ENCODE results near the gene APLP2.
A peak's percentile ranks its signal among the peaks of the same experiment; 100 is the strongest.

APLP2 gene

DNA sequence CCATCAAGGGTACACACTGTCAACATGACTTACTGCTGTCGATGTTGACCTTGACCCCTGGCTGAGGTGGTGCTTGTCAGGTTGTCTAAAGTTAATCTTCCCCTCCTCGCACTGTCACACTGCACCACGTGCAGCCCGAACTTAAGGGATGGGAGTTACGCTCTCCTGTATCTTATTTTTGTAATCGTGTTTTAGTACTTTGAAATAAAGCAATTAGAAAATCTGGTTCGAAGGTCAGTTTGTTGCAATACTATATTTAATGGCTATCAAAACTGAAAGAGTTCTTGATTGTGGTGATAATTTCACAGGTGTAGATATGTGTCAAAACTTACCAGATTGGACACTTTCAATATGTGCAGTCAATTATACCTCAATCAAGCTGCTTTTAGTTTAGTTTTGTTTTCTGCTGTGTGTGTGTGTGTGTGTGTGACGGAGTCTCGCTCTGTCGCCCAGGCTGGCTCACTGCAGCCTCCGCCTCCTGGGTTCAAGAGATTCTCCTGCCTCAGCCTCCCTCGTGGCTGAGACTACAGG, 79.2 kb downstream of the APLP2 start:
- peaks cover 6% of the 10 kb centered on the region for H3K4me1 ChIP-seq (ENCODE audit: control insufficient read depth, insufficient read depth, low read depth, low read length)
- no peak overlapping the region for H2BK15ac ChIP-seq (ENCODE audit: low read depth, poor library complexity, severe bottlenecking)
- peaks cover 33 to 50% of the 10 kb centered on the region in 2 experiments for H3K36me3 ChIP-seq (ENCODE audit: control insufficient read depth in 1 of 2, insufficient read depth in 2 of 2, low read depth in 1 of 2, low read length in 2 of 2)
- WGBS: 94% methylated on average over 11 of the region's 12 CpGs
- no peak overlapping the region for H2BK5ac ChIP-seq (ENCODE audit: low read depth, low read length, poor library complexity, severe bottlenecking)
- no peak overlapping the region for H2BK12ac ChIP-seq (ENCODE audit: low read length in 2 of 2)
- no peaks in the 10 kb centered on the region for H3K9me3 ChIP-seq (ENCODE audit: control insufficient read depth, low read length)
- no peaks in the 10 kb centered on the region for H3K27me3 ChIP-seq (ENCODE audit: control insufficient read depth in 1 of 2, insufficient read depth in 1 of 2, low read length in 2 of 2)
- H2AK5ac ChIP-seq (ENCODE audit: low read length, severe bottlenecking): no peak overlapping the region
- no peak for DNase-seq
- no peak overlapping the region for H3K4ac ChIP-seq (ENCODE audit: low read depth in 1 of 2, low read length in 2 of 2)
- H3K4me2 ChIP-seq (ENCODE audit: low read length, poor library complexity, severe bottlenecking): no peak overlapping the region
- no peak overlapping the region for H2AFZ ChIP-seq (ENCODE audit: low read depth, low read length)
- no peak overlapping the region for H2BK120ac ChIP-seq (ENCODE audit: low read depth, low read length)
- H3K14ac ChIP-seq (ENCODE audit: low read length in 2 of 2): no peak overlapping the region
- no peak overlapping the region for H3K23ac ChIP-seq (ENCODE audit: low read length in 2 of 2)
- H3K27ac ChIP-seq (ENCODE audit: low read length, poor library complexity, severe bottlenecking): no peak overlapping the region
- H3K79me1 ChIP-seq (replicated peaks; ENCODE audit: low read length, poor library complexity, severe bottlenecking): no peaks in the 10 kb centered on the region
- H4K8ac ChIP-seq (ENCODE audit: low read length): no peak overlapping the region
- H4K91ac ChIP-seq (ENCODE audit: low read length): no peak overlapping the region
- H3K4me3 ChIP-seq (ENCODE audit: insufficient read depth in 1 of 2, low read depth in 1 of 2, low read length in 2 of 2): no peak overlapping the region
- no peak overlapping the region for H3K18ac ChIP-seq (ENCODE audit: low read depth in 1 of 2, low read length in 2 of 2)
- H3K9ac ChIP-seq (ENCODE audit: low read length): no peak overlapping the region

DNA sequence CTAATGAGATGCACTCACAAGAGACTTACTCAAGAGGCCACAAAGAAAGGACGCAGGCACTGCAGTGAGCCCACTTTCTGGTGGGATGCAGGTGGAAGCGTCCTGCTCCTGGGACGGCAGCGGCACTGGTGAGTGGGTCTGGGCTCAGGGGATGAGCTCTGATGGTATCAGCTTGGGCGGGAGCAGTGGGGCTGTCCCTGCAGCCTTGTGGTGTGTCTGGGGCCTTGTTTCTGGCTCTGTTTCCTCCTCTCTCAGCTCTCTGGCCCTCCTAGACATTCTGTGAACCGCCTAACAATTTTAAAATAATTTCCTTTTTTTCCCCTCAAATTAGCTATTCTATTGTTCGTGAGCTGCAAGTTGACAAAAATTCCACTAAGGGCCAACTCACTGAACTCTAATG, 81.1 kb downstream of the APLP2 start:
- Histone ChIP-seq H3K4me1 (ENCODE audit: control insufficient read depth, insufficient read depth, low read depth, low read length) (peaks cover 6% of the 10 kb centered on the region), H3K23ac (ENCODE audit: low read length in 2 of 2) (no peak overlapping the region), H4K8ac (ENCODE audit: low read length) (peak overlapping the region; percentile 25), H3K4ac (ENCODE audit: low read depth in 1 of 2, low read length in 2 of 2) (no peak overlapping the region), H3K4me3 (ENCODE audit: insufficient read depth in 1 of 2, low read depth in 1 of 2, low read length in 2 of 2) (no peak overlapping the region), H2AFZ (ENCODE audit: low read depth, low read length) (no peak overlapping the region), H2BK12ac (ENCODE audit: low read length in 2 of 2) (no peak overlapping the region), H3K9me3 (ENCODE audit: control insufficient read depth, low read length) (no peaks in the 10 kb centered on the region), H3K4me2 (ENCODE audit: low read length, poor library complexity, severe bottlenecking) (no peak overlapping the region), H2AK5ac (ENCODE audit: low read length, severe bottlenecking) (no peak overlapping the region), H3K36me3 (ENCODE audit: control insufficient read depth in 1 of 2, insufficient read depth in 2 of 2, low read depth in 1 of 2, low read length in 2 of 2) (peaks cover 22 to 32% of the 10 kb centered on the region in 2 experiments), H2BK15ac (ENCODE audit: low read depth, poor library complexity, severe bottlenecking) (no peak overlapping the region), H3K27me3 (ENCODE audit: control insufficient read depth in 1 of 2, insufficient read depth in 1 of 2, low read length in 2 of 2) (no peaks in the 10 kb centered on the region), H3K27ac (ENCODE audit: low read length, poor library complexity, severe bottlenecking) (no peak overlapping the region), H3K79me1 (replicated peaks; ENCODE audit: low read length, poor library complexity, severe bottlenecking) (no peaks in the 10 kb centered on the region), H2BK5ac (ENCODE audit: low read depth, low read length, poor library complexity, severe bottlenecking) (no peak overlapping the region), H3K9ac (ENCODE audit: low read length) (no peak overlapping the region), H2BK120ac (ENCODE audit: low read depth, low read length) (no peak overlapping the region), H4K91ac (ENCODE audit: low read length) (no peak overlapping the region), H3K18ac (ENCODE audit: low read depth in 1 of 2, low read length in 2 of 2) (no peak overlapping the region), H3K14ac (ENCODE audit: low read length in 2 of 2) (no peak overlapping the region)
- 93% methylated on average over 6 of the region's 7 CpGs for WGBS
- no peak for DNase-seq

DNA sequence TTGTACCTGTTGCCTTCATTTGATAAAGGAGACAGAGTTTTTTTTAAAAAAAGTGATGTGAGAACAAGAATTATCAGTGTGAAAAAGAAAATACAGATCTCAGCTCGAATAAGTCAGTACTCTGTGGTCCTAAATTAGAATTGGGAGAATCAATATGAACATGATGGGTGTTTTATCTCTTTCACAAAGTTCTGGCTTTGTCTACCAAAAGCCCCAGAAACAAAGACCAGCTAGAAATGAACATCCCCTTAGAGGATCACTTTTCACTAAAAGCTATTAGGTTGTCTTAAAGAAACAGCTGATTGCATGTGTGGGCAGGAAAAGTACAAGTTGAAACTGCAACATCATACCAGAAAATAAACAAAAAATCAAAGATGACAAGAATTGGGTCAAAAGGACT, 81.5 kb downstream of the APLP2 start:
- Histone ChIP-seq H3K9ac (ENCODE audit: low read length) (no peak overlapping the region), H3K4ac (ENCODE audit: low read depth in 1 of 2, low read length in 2 of 2) (no peak overlapping the region), H2BK15ac (ENCODE audit: low read depth, poor library complexity, severe bottlenecking) (no peak overlapping the region), H3K79me1 (replicated peaks; ENCODE audit: low read length, poor library complexity, severe bottlenecking) (no peaks in the 10 kb centered on the region), H3K9me3 (ENCODE audit: control insufficient read depth, low read length) (no peaks in the 10 kb centered on the region), H3K27me3 (ENCODE audit: control insufficient read depth in 1 of 2, insufficient read depth in 1 of 2, low read length in 2 of 2) (no peaks in the 10 kb centered on the region), H3K4me1 (ENCODE audit: control insufficient read depth, insufficient read depth, low read depth, low read length) (peaks cover 3% of the 10 kb centered on the region), H3K23ac (ENCODE audit: low read length in 2 of 2) (no peak overlapping the region), H3K4me2 (ENCODE audit: low read length, poor library complexity, severe bottlenecking) (no peak overlapping the region), H2BK5ac (ENCODE audit: low read depth, low read length, poor library complexity, severe bottlenecking) (no peak overlapping the region), H3K36me3 (ENCODE audit: control insufficient read depth in 1 of 2, insufficient read depth in 2 of 2, low read depth in 1 of 2, low read length in 2 of 2) (peaks cover 18 to 28% of the 10 kb centered on the region in 2 experiments), H3K4me3 (ENCODE audit: insufficient read depth in 1 of 2, low read depth in 1 of 2, low read length in 2 of 2) (no peak overlapping the region), H2BK120ac (ENCODE audit: low read depth, low read length) (no peak overlapping the region), H3K27ac (ENCODE audit: low read length, poor library complexity, severe bottlenecking) (no peak overlapping the region), H2BK12ac (ENCODE audit: low read length in 2 of 2) (no peak overlapping the region), H3K14ac (ENCODE audit: low read length in 2 of 2) (no peak overlapping the region), H2AK5ac (ENCODE audit: low read length, severe bottlenecking) (no peak overlapping the region), H3K18ac (ENCODE audit: low read depth in 1 of 2, low read length in 2 of 2) (no peak overlapping the region), H2AFZ (ENCODE audit: low read depth, low read length) (no peak overlapping the region), H4K91ac (ENCODE audit: low read length) (no peak overlapping the region), H4K8ac (ENCODE audit: low read length) (no peak overlapping the region)
- 100% methylated on average over 1 of the region's 1 CpG for WGBS
- no peak for DNase-seq

DNA sequence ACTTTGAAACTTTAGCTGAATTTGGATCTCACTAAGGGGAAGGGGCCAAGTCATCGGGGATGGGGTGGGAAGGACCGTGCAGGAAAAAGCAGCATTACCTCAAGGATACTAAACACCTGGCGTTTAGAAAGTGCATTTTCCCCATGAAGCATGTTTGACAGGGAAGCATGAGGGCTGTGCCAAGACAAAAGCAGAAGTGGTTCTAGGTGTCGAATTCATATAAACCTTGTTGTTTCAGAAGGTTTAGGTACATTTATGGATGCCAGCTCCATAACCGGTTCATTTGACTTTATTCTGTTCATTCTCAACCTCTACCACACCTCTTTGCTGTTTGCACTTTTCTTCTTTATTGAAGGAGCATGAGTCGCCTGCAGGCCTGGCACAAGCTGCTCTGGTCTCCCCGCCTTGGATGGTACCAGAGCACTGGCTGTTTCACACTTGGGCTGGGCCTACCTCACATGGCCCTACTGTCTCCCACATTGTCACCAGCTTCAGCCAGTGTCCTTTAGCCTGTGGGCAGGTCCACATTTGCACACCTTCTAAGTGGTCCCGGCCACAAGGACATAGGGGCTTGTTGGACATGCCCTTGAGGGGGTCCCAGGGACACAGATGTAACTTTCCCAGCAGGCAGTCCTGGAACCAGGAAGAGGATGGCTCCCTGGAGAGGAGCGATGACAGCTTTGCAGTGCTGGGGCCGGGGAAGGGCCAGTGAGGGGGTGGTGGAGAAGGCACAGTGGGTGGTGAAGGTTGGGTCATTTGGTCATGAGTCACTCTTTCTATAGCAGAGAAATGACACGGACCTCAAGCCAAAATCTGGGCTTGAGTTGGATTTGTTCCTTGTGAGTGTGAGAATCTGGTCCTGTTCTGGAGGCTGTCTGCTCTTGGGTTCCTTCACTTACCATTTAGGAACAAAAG, 86.7 kb downstream of the APLP2 start:
- Histone ChIP-seq H2BK15ac (ENCODE audit: low read depth, poor library complexity, severe bottlenecking) (no peak overlapping the region), H3K18ac (ENCODE audit: low read depth in 1 of 2, low read length in 2 of 2) (no peak overlapping the region), H3K79me1 (replicated peaks; ENCODE audit: low read length, poor library complexity, severe bottlenecking) (no peaks in the 10 kb centered on the region), H3K14ac (ENCODE audit: low read length in 2 of 2) (no peak overlapping the region), H3K36me3 (ENCODE audit: control insufficient read depth in 1 of 2, insufficient read depth in 2 of 2, low read depth in 1 of 2, low read length in 2 of 2) (no peaks in the 10 kb centered on the region), H3K4me1 (ENCODE audit: control insufficient read depth, insufficient read depth, low read depth, low read length) (peaks cover 19% of the 10 kb centered on the region), H3K4ac (ENCODE audit: low read depth in 1 of 2, low read length in 2 of 2) (no peak overlapping the region), H3K23ac (ENCODE audit: low read length in 2 of 2) (no peak overlapping the region), H3K9ac (ENCODE audit: low read length) (no peak overlapping the region), H2AFZ (ENCODE audit: low read depth, low read length) (no peak overlapping the region), H2BK120ac (ENCODE audit: low read depth, low read length) (no peak overlapping the region), H2BK5ac (ENCODE audit: low read depth, low read length, poor library complexity, severe bottlenecking) (no peak overlapping the region), H3K4me2 (ENCODE audit: low read length, poor library complexity, severe bottlenecking) (no peak overlapping the region), H4K8ac (ENCODE audit: low read length) (no peak overlapping the region), H2BK12ac (ENCODE audit: low read length in 2 of 2) (no peak overlapping the region), H3K4me3 (ENCODE audit: insufficient read depth in 1 of 2, low read depth in 1 of 2, low read length in 2 of 2) (no peak overlapping the region), H3K9me3 (ENCODE audit: control insufficient read depth, low read length) (no peaks in the 10 kb centered on the region), H3K27me3 (ENCODE audit: control insufficient read depth in 1 of 2, insufficient read depth in 1 of 2, low read length in 2 of 2) (peaks cover 26 to 31% of the 10 kb centered on the region in 2 experiments), H3K27ac (ENCODE audit: low read length, poor library complexity, severe bottlenecking) (no peak overlapping the region), H4K91ac (ENCODE audit: low read length) (no peak overlapping the region), H2AK5ac (ENCODE audit: low read length, severe bottlenecking) (no peak overlapping the region)
- no peak for DNase-seq
- 80% methylated on average over 11 of the region's 11 CpGs for WGBS
